Measurements from ENCODE around the gene TMEM98.
A peak's percentile ranks its signal among the peaks of the same experiment; 100 is the strongest.
"Not testable (repeated sequence)": the region's sequence is repeated elsewhere in the genome, so short reads cannot be mapped to it uniquely, and the experiment has no call there.

Gene TMEM98

GRCh38 chr17:32920293-32920692 is 7.7 kb upstream of the TMEM98 start:
- no peaks in the 10 kb centered on the region for H3K4me1 ChIP-seq (ENCODE audit: insufficient read depth, poor library complexity, severe bottlenecking)
- ATAC-seq (ENCODE audit: low read depth) (no peak), DNase-seq (ENCODE audit: low spot score) (no peak)

GRCh38 chr17:32921017-32921416 is 6.9 kb upstream of the TMEM98 start:
- ATAC-seq (ENCODE audit: low read depth) (no peak), DNase-seq (ENCODE audit: low spot score) (no peak)
- H3K36me3 ChIP-seq (ENCODE audit: low read depth), result no peaks in the 10 kb centered on the region
- H3K27ac ChIP-seq (ENCODE audit: poor library complexity, severe bottlenecking), result no peak overlapping the region
- no peak for TF ChIP-seq CTCF (IDR thresholded peaks at IDR 0.05; ENCODE audit: poor library complexity, severe bottlenecking)
- H3K9me3 ChIP-seq (ENCODE audit: severe bottlenecking), result no peaks in the 10 kb centered on the region
- no peak overlapping the region for H3K4me3 ChIP-seq (ENCODE audit: severe bottlenecking)
- H3K27me3 ChIP-seq (ENCODE audit: insufficient read depth, poor library complexity, severe bottlenecking), result no peaks in the 10 kb centered on the region
- no peaks in the 10 kb centered on the region for H3K4me1 ChIP-seq (ENCODE audit: insufficient read depth, poor library complexity, severe bottlenecking)

More at GRCh38 chr17:32920293-32920692, 7.7 kb upstream of the TMEM98 start:
- H3K4me3 ChIP-seq (ENCODE audit: severe bottlenecking), result no peak overlapping the region
- no peaks in the 10 kb centered on the region for H3K27me3 ChIP-seq (ENCODE audit: insufficient read depth, poor library complexity, severe bottlenecking)
- H3K9me3 ChIP-seq (ENCODE audit: severe bottlenecking), result no peaks in the 10 kb centered on the region
- no peak overlapping the region for H3K27ac ChIP-seq (ENCODE audit: poor library complexity, severe bottlenecking)
- no peaks in the 10 kb centered on the region for H3K36me3 ChIP-seq (ENCODE audit: low read depth)
- no peak for TF ChIP-seq CTCF (IDR thresholded peaks at IDR 0.05; ENCODE audit: poor library complexity, severe bottlenecking)

- not testable (repeated sequence) for H3K4me1 ChIP-seq (ENCODE audit: insufficient read depth, poor library complexity, severe bottlenecking); H3K4me3 ChIP-seq (ENCODE audit: severe bottlenecking); H3K36me3 ChIP-seq (ENCODE audit: low read depth); DNase-seq (ENCODE audit: low spot score); ATAC-seq (ENCODE audit: low read depth); H3K9me3 ChIP-seq (ENCODE audit: severe bottlenecking); H3K27me3 ChIP-seq (ENCODE audit: insufficient read depth, poor library complexity, severe bottlenecking); H3K27ac ChIP-seq (ENCODE audit: poor library complexity, severe bottlenecking)
These were observed 4.0 kb upstream of the TMEM98 start for GRCh38 chr17:32923905-32924304.

GRCh38 chr17:32926183-32926582 is 1.8 kb upstream of the TMEM98 start:
- no peak for TF ChIP-seq CTCF (IDR thresholded peaks at IDR 0.05; ENCODE audit: poor library complexity, severe bottlenecking)
- H3K27me3 ChIP-seq (ENCODE audit: insufficient read depth, poor library complexity, severe bottlenecking), result no peaks in the 10 kb centered on the region
- H3K4me1 ChIP-seq (ENCODE audit: insufficient read depth, poor library complexity, severe bottlenecking), result no peaks in the 10 kb centered on the region
- no peaks in the 10 kb centered on the region for H3K36me3 ChIP-seq (ENCODE audit: low read depth)
- ATAC-seq (ENCODE audit: low read depth), result no peak
- no peaks in the 10 kb centered on the region for H3K9me3 ChIP-seq (ENCODE audit: severe bottlenecking)
- H3K4me3 ChIP-seq (ENCODE audit: severe bottlenecking), result no peak overlapping the region
- no peak overlapping the region for H3K27ac ChIP-seq (ENCODE audit: poor library complexity, severe bottlenecking)
- DNase-seq (ENCODE audit: low spot score), result no peak

- not testable (repeated sequence) for DNase-seq (ENCODE audit: low spot score); H3K27me3 ChIP-seq (ENCODE audit: insufficient read depth, poor library complexity, severe bottlenecking); H3K27ac ChIP-seq (ENCODE audit: poor library complexity, severe bottlenecking); H3K4me1 ChIP-seq (ENCODE audit: insufficient read depth, poor library complexity, severe bottlenecking); ATAC-seq (ENCODE audit: low read depth); H3K9me3 ChIP-seq (ENCODE audit: severe bottlenecking); H3K36me3 ChIP-seq (ENCODE audit: low read depth); H3K4me3 ChIP-seq (ENCODE audit: severe bottlenecking)
These were observed 1.2 kb upstream of the TMEM98 start for GRCh38 chr17:32926789-32927188.

- Histone ChIP-seq H3K27ac (ENCODE audit: poor library complexity, severe bottlenecking) (no peak overlapping the region), H3K4me1 (ENCODE audit: insufficient read depth, poor library complexity, severe bottlenecking) (no peaks in the 10 kb centered on the region), H3K36me3 (ENCODE audit: low read depth) (no peaks in the 10 kb centered on the region), H3K9me3 (ENCODE audit: severe bottlenecking) (no peaks in the 10 kb centered on the region), H3K27me3 (ENCODE audit: insufficient read depth, poor library complexity, severe bottlenecking) (no peaks in the 10 kb centered on the region), H3K4me3 (ENCODE audit: severe bottlenecking) (peak overlapping the region; percentile 58)
- TF ChIP-seq CTCF (IDR thresholded peaks at IDR 0.05; ENCODE audit: poor library complexity, severe bottlenecking), result no peak
- DNase-seq (ENCODE audit: low spot score), result no peak
- peak; percentile 28; the same call in 2 of the 3 replicates for ATAC-seq (ENCODE audit: low read depth)
These were observed 691 bp upstream of the TMEM98 start for GRCh38 chr17:32927201-32927723.

Data from RWPE2 (cell line).